ENCODE measurements around the gene OCA2.
"Not testable (repeated sequence)": the region's sequence is repeated elsewhere in the genome, so short reads cannot be mapped to it uniquely, and the experiment has no call there.

Gene OCA2

GRCh38 chr15:28013976-28014375, 85.1 kb downstream of the OCA2 start:
- no peaks in the 10 kb centered on the region for H3K27me3 ChIP-seq (ENCODE audit: low read length)
- H4K20me1 ChIP-seq (ENCODE audit: low read depth, low read length): no peaks in the 10 kb centered on the region
- H3K79me2 ChIP-seq (ENCODE audit: insufficient read depth, low read length): no peaks in the 10 kb centered on the region
- TF ChIP-seq EZH2phosphoT487 (conservative IDR thresholded peaks at IDR 0.05; ENCODE audit: low read length) (no peak), CTCF (IDR thresholded peaks at IDR 0.05; ENCODE audit: insufficient read depth, low read length, poor library complexity, severe bottlenecking) (no peak)
- H3K9ac ChIP-seq (ENCODE audit: low read length): no peak overlapping the region
- no peak overlapping the region for H3K4me3 ChIP-seq (ENCODE audit: insufficient read depth, low read length, poor library complexity, severe bottlenecking)
- no peaks in the 10 kb centered on the region for H3K36me3 ChIP-seq (ENCODE audit: low read length)
- H2AFZ ChIP-seq (ENCODE audit: low read depth, low read length, severe bottlenecking): no peak overlapping the region
- H3K27ac ChIP-seq (ENCODE audit: low read depth, low read length): no peak overlapping the region
- no peaks in the 10 kb centered on the region for H3K9me2 ChIP-seq (replicated peaks; ENCODE audit: insufficient read depth, low read length)
- H3K4me2 ChIP-seq (ENCODE audit: low read depth, low read length, poor library complexity, severe bottlenecking): no peak overlapping the region
- no peaks in the 10 kb centered on the region for H3K9me3 ChIP-seq (ENCODE audit: insufficient read depth, low read length)
- no peaks in the 10 kb centered on the region for H3F3A ChIP-seq (ENCODE audit: insufficient read depth)

- Histone ChIP-seq H3K9me2 (replicated peaks; ENCODE audit: insufficient read depth, low read length) (no peaks in the 10 kb centered on the region), H3K4me3 (ENCODE audit: insufficient read depth, low read length, poor library complexity, severe bottlenecking) (no peak overlapping the region), H3F3A (ENCODE audit: insufficient read depth) (no peaks in the 10 kb centered on the region), H3K9me3 (ENCODE audit: insufficient read depth, low read length) (no peaks in the 10 kb centered on the region), H3K79me2 (ENCODE audit: insufficient read depth, low read length) (no peaks in the 10 kb centered on the region), H3K4me2 (ENCODE audit: low read depth, low read length, poor library complexity, severe bottlenecking) (no peak overlapping the region), H3K36me3 (ENCODE audit: low read length) (no peaks in the 10 kb centered on the region), H2AFZ (ENCODE audit: low read depth, low read length, severe bottlenecking) (no peak overlapping the region), H3K9ac (ENCODE audit: low read length) (no peak overlapping the region), H3K27me3 (ENCODE audit: low read length) (no peaks in the 10 kb centered on the region), H4K20me1 (ENCODE audit: low read depth, low read length) (no peaks in the 10 kb centered on the region), H3K27ac (ENCODE audit: low read depth, low read length) (no peak overlapping the region)
- TF ChIP-seq CTCF (IDR thresholded peaks at IDR 0.05; ENCODE audit: insufficient read depth, low read length, poor library complexity, severe bottlenecking) (no peak), EZH2phosphoT487 (conservative IDR thresholded peaks at IDR 0.05; ENCODE audit: low read length) (no peak)
Measured at GRCh38 chr15:28013480-28013879, 85.6 kb downstream of the OCA2 start.

GRCh38 chr15:28012231-28012630, 86.9 kb downstream of the OCA2 start:
- H3K27ac ChIP-seq (ENCODE audit: low read depth, low read length): no peak overlapping the region
- H3K9me2 ChIP-seq (replicated peaks; ENCODE audit: insufficient read depth, low read length): no peaks in the 10 kb centered on the region
- no peaks in the 10 kb centered on the region for H3K9me3 ChIP-seq (ENCODE audit: insufficient read depth, low read length)
- no peak overlapping the region for H3K9ac ChIP-seq (ENCODE audit: low read length)
- no peaks in the 10 kb centered on the region for H3K79me2 ChIP-seq (ENCODE audit: insufficient read depth, low read length)
- H3K27me3 ChIP-seq (ENCODE audit: low read length): no peaks in the 10 kb centered on the region
- TF ChIP-seq EZH2phosphoT487 (conservative IDR thresholded peaks at IDR 0.05; ENCODE audit: low read length): no peak
- no peak for TF ChIP-seq CTCF (IDR thresholded peaks at IDR 0.05; ENCODE audit: insufficient read depth, low read length, poor library complexity, severe bottlenecking)
- no peaks in the 10 kb centered on the region for H3F3A ChIP-seq (ENCODE audit: insufficient read depth)
- no peaks in the 10 kb centered on the region for H3K36me3 ChIP-seq (ENCODE audit: low read length)
- H4K20me1 ChIP-seq (ENCODE audit: low read depth, low read length): no peaks in the 10 kb centered on the region
- H2AFZ ChIP-seq (ENCODE audit: low read depth, low read length, severe bottlenecking): no peak overlapping the region
- H3K4me2 ChIP-seq (ENCODE audit: low read depth, low read length, poor library complexity, severe bottlenecking): no peak overlapping the region
- H3K4me3 ChIP-seq (ENCODE audit: insufficient read depth, low read length, poor library complexity, severe bottlenecking): no peak overlapping the region

GRCh38 chr15:28008175-28008574, 90.9 kb downstream of the OCA2 start:
- H3K79me2 ChIP-seq (ENCODE audit: insufficient read depth, low read length); H3K36me3 ChIP-seq (ENCODE audit: low read length); H3K27ac ChIP-seq (ENCODE audit: low read depth, low read length); H2AFZ ChIP-seq (ENCODE audit: low read depth, low read length, severe bottlenecking); H3K9me2 ChIP-seq (replicated peaks; ENCODE audit: insufficient read depth, low read length); H3K4me2 ChIP-seq (ENCODE audit: low read depth, low read length, poor library complexity, severe bottlenecking); H3K4me3 ChIP-seq (ENCODE audit: insufficient read depth, low read length, poor library complexity, severe bottlenecking); H3K9ac ChIP-seq (ENCODE audit: low read length); H3K27me3 ChIP-seq (ENCODE audit: low read length); H3F3A ChIP-seq (ENCODE audit: insufficient read depth); H3K9me3 ChIP-seq (ENCODE audit: insufficient read depth, low read length); H4K20me1 ChIP-seq (ENCODE audit: low read depth, low read length): not testable (repeated sequence)
